GM21423 (cell line): Measurements from ENCODE around the gene ROBO1.
A peak's percentile ranks its signal among the peaks of the same experiment; 100 is the strongest.

Experiments
- ATAC-seq: cut with Tn5 transposase; IDR thresholded peaks from one replicate; pipeline ENCODE4 v1.9.1; 2021; ENCODE audit warnings: mild to moderate bottlenecking, moderate library complexity; ENCODE audit not compliant: unreplicated experiment

The ROBO1 gene

GRCh38 chr3:78937475-78937874 is 830.3 kb downstream of the ROBO1 start:
- no peak for ATAC-seq

GRCh38 chr3:78927759-78928158 is 840.0 kb downstream of the ROBO1 start:
- no peak for ATAC-seq

- no peak for ATAC-seq
Measured at GRCh38 chr3:78926523-78926922, 841.3 kb downstream of the ROBO1 start.

- ATAC-seq, result no peak
Measured at GRCh38 chr3:78924711-78925110, 843.1 kb downstream of the ROBO1 start.

GRCh38 chr3:78919021-78919755 is 848.6 kb downstream of the ROBO1 start:
- peak; percentile 62 for ATAC-seq

- peak; percentile 20 for ATAC-seq
Measured at GRCh38 chr3:78918361-78919020, 849.3 kb downstream of the ROBO1 start.

GRCh38 chr3:78917536-78917935 is 850.3 kb downstream of the ROBO1 start:
- no peak for ATAC-seq

- no peak for ATAC-seq
Measured at GRCh38 chr3:78913711-78914110, 854.1 kb downstream of the ROBO1 start.

- no peak for ATAC-seq
Measured at GRCh38 chr3:78912687-78913086, 855.1 kb downstream of the ROBO1 start.

- no peak for ATAC-seq
Measured at GRCh38 chr3:78912259-78912658, 855.5 kb downstream of the ROBO1 start.

GRCh38 chr3:78911394-78911793 is 856.4 kb downstream of the ROBO1 start:
- no peak for ATAC-seq

- no peak for ATAC-seq
Measured at GRCh38 chr3:78908236-78908635, 859.6 kb downstream of the ROBO1 start.

GRCh38 chr3:78907367-78907766 is 860.4 kb downstream of the ROBO1 start:
- no peak for ATAC-seq

GRCh38 chr3:78906930-78907329 is 860.9 kb downstream of the ROBO1 start:
- ATAC-seq, result no peak

GRCh38 chr3:78906245-78906644 is 861.6 kb downstream of the ROBO1 start:
- ATAC-seq, result no peak

GRCh38 chr3:78905700-78906099 is 862.1 kb downstream of the ROBO1 start:
- no peak for ATAC-seq

- no peak for ATAC-seq
Measured at GRCh38 chr3:78901544-78901943, 866.3 kb downstream of the ROBO1 start.

- ATAC-seq, result no peak
Measured at GRCh38 chr3:78900880-78901279, 866.9 kb downstream of the ROBO1 start.

GRCh38 chr3:78900426-78900825 is 867.4 kb downstream of the ROBO1 start:
- ATAC-seq, result no peak

- no peak for ATAC-seq
Measured at GRCh38 chr3:78895528-78895927, 872.3 kb downstream of the ROBO1 start.

- ATAC-seq, result no peak
Measured at GRCh38 chr3:78894787-78895186, 873.0 kb downstream of the ROBO1 start.

GRCh38 chr3:78893161-78893560 is 874.6 kb downstream of the ROBO1 start:
- no peak for ATAC-seq

GRCh38 chr3:78889348-78889747 is 878.5 kb downstream of the ROBO1 start:
- ATAC-seq, result no peak
